Measurements from ENCODE around the gene ASTL. TPM values are rescaled to one million over a fixed set of nuclear protein-coding genes. Genes with fewer than 3 reads are reported as not detected.

The ASTL gene
- total RNA-seq, 1 donor from 2014 or later = not detected

DNA sequence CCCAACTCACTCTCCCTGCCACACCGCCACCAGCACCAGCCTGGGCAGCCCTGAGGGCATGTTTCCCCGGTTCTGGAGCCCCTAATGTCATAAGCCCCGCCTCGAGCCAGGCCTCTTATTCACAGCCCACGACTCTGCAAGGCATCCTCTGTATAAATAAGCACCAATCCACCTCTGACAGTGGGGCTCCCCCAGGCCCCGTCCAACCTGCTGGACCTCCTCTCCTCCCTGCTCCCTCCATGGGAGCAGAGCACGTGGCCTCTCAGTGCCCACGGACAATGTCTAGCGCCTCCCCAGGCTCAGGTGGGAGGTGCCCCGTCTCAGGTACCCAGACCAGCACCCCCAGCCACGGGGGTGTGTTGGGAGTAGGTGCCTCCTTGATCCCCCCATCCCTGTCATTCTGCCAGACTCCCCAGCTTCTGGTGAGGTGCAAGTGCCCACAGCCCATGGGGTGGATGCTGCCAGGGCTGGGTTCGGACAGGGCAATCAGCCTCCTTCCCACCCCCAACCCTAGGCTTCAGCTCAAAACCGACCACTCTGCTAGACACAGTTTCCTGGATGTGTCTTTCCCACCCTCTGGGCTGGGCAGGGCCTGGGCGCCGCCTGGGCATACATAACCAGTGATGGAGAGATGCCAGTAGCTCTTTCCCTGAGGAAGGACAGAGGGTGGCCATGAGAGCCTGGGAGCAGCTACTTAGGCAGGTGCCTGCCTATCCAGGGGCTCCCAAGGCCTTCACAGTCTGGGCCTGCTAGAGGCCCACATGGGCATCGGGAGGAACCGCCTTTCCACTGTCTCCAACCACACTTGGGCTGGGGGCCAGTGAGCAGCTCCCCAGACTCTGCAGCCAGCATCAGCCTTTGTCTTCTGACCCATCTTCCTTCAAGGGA, 20.4 kb downstream of the ASTL start:
- H3K27me3 Mint-ChIP-seq (ENCODE audit: unreplicated experiment) = peaks cover 42% of the 10 kb centered on the region
- peaks cover 6% of the 10 kb centered on the region for H3K4me1 Mint-ChIP-seq (ENCODE audit: unreplicated experiment)
- TF ChIP-seq, protein P1, sequence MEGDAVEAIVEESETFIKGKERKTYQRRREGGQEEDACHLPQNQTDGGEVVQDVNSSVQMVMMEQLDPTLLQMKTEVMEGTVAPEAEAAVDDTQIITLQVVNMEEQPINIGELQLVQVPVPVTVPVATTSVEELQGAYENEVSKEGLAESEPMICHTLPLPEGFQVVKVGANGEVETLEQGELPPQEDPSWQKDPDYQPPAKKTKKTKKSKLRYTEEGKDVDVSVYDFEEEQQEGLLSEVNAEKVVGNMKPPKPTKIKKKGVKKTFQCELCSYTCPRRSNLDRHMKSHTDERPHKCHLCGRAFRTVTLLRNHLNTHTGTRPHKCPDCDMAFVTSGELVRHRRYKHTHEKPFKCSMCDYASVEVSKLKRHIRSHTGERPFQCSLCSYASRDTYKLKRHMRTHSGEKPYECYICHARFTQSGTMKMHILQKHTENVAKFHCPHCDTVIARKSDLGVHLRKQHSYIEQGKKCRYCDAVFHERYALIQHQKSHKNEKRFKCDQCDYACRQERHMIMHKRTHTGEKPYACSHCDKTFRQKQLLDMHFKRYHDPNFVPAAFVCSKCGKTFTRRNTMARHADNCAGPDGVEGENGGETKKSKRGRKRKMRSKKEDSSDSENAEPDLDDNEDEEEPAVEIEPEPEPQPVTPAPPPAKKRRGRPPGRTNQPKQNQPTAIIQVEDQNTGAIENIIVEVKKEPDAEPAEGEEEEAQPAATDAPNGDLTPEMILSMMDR (IDR thresholded peaks at IDR 0.05) = no peak
- no peak for DNase-seq (ENCODE audit: extremely low spot score, unreplicated experiment)
- no peaks in the 10 kb centered on the region for H3K36me3 Mint-ChIP-seq (ENCODE audit: unreplicated experiment)
- H3K9me3 Mint-ChIP-seq (ENCODE audit: unreplicated experiment) = no peaks in the 10 kb centered on the region
- H3K4me3 Mint-ChIP-seq (ENCODE audit: unreplicated experiment) = peak overlapping the region; percentile 22
- H3K27ac Mint-ChIP-seq (ENCODE audit: unreplicated experiment) = no peak overlapping the region

DNA sequence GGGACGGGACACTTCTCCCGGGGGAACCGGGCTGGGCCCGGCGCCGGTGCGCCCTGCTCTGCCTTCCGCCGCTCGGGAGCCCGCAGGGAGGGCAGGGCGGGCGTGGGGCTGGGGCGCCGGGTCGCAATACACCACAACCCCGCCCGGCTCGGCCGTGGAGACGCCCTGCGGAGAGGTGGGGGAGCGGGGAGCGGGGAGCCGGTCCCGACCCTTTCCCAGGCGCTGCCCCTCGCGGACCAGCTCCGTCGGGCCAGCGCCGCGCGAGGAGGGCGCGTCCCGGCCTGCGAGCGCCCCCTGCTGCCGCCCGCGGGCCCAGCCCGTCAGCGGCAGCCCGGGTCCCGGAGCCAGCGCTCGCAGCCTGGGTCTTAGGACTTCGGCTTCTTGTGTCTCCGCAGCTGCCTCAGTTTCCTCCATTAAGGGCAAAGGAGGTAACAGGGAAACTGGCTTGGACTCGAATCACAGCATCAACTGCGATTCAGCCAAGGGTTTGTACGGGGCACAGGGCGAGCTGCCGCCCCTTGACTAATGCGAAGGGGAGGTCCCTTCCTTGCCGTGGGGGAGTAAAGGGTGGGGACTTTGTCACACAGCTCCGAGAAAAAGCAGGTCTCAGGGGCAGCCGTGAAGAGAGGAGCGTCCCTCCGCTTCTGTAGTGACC, 21.3 kb downstream of the ASTL start:
- no peaks in the 10 kb centered on the region for H3K36me3 Mint-ChIP-seq (ENCODE audit: unreplicated experiment)
- TF ChIP-seq, protein P1 (IDR thresholded peaks at IDR 0.05) = peak; percentile 96
- peak overlapping the region; percentile 22 for H3K4me3 Mint-ChIP-seq (ENCODE audit: unreplicated experiment)
- H3K4me1 Mint-ChIP-seq (ENCODE audit: unreplicated experiment) = peaks cover 6% of the 10 kb centered on the region
- peaks cover 42% of the 10 kb centered on the region for H3K27me3 Mint-ChIP-seq (ENCODE audit: unreplicated experiment)
- H3K27ac Mint-ChIP-seq (ENCODE audit: unreplicated experiment) = no peak overlapping the region
- H3K9me3 Mint-ChIP-seq (ENCODE audit: unreplicated experiment) = no peaks in the 10 kb centered on the region
- DNase-seq (ENCODE audit: extremely low spot score, unreplicated experiment) = no peak

DNA sequence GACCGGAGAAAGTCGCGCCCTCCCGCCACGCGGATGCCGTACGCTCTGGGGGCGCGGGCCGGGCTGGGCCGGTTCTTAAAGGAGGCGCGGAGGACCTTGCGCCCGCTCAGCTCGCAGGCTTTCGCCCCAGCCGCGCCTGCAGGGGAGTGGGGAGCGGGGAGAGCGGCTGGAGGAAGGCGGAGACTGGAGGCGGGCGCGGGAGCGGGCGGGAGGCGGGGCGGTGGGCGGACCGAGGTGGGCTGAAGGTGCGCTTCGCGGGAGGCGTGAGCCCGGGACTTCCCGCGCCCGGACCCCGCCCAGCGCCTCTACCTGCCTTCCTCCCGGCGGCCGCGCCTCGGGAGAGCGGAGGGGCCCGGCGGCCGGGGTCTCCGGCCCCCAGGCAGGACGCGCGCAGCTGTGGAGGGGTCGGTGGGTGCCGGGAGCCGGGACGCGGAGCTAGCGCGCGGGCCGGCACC, 21.9 kb downstream of the ASTL start, which contains the start of gene ADRA2B:
ADRA2B (minus strand) TSS at position 148 of the 455 bp plus-strand sequence. CDS start 422 bp downstream, outside the sequence.
- Mint-ChIP-seq H3K36me3 (ENCODE audit: unreplicated experiment) (no peaks in the 10 kb centered on the region), H3K9me3 (ENCODE audit: unreplicated experiment) (no peaks in the 10 kb centered on the region), H3K4me1 (ENCODE audit: unreplicated experiment) (peaks cover 6% of the 10 kb centered on the region), H3K4me3 (ENCODE audit: unreplicated experiment) (peak within 1 kb of the TSS; percentile 59), H3K27me3 (ENCODE audit: unreplicated experiment) (peaks cover 37% of the 10 kb centered on the region), H3K27ac (ENCODE audit: unreplicated experiment) (no peak within 1 kb of the TSS)
- DNase-seq (ENCODE audit: extremely low spot score, unreplicated experiment) = no peak
- TF ChIP-seq, protein P1 (IDR thresholded peaks at IDR 0.05) = no peak

DNA sequence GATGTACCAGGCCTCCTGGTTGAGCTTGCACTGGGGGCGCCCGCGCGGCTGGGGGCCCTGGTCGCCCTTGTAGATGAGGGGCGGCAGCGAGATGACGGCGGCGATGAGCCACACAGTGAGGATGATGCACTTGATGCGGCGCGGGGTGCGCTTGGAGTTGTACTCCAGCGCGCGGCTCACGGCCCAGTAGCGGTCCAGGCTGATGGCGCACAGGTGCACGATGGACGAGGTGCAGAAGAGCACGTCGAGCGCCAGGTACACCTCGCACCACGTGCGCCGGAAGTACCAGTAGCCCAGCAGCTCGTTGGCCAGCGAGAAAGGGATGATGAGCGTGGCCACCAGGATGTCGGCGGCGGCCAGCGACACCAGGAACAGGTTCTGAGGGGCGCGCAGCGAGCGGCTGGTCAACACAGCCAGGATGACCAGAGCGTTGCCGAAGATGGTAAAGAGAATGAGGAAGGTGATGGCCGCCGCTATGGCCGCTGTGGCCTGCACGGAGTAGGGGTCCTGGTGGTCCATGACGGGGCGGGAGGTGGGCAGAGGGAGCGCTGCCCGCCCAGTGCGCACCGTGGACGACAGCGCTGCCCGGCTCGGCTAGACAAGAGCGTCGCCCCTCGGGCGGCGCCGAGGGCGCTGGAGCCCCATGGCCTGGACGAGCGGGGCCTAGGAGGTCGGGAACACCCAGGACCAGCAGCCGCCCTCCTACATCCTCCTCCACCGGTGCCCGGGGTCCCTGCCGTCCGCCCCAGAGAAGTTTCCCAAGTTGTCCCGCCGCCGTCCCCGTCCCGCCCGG, 22.5 kb downstream of the ASTL start:
- no peak for DNase-seq (ENCODE audit: extremely low spot score, unreplicated experiment)
- Mint-ChIP-seq H3K4me3 (ENCODE audit: unreplicated experiment) (peak overlapping the region; percentile 59), H3K4me1 (ENCODE audit: unreplicated experiment) (peaks cover 6% of the 10 kb centered on the region), H3K27me3 (ENCODE audit: unreplicated experiment) (peaks cover 31% of the 10 kb centered on the region), H3K9me3 (ENCODE audit: unreplicated experiment) (no peaks in the 10 kb centered on the region), H3K27ac (ENCODE audit: unreplicated experiment) (no peak overlapping the region), H3K36me3 (ENCODE audit: unreplicated experiment) (no peaks in the 10 kb centered on the region)
- TF ChIP-seq, protein P1 (IDR thresholded peaks at IDR 0.05) = no peak

Measured in osteocyte (in vitro differentiated cells).